CD4-positive, alpha-beta T cell (primary cell): Measurements from ENCODE around the gene CCSAP. TPM values are rescaled to one million over a fixed set of nuclear protein-coding genes. Genes with fewer than 3 reads are reported as not detected.

Experiments used
- ATAC-seq: fragments of 200-7000 bp; cut with Tn5 transposase; one replicate; pipeline ENCODE4 v1.10.0; 2022; ENCODE audit warnings: mild to moderate bottlenecking; ENCODE audit not compliant: poor library complexity
- CTCF ChIA-PET: fragments of 350-600 bp; sonication (Branson Sonifier 250); formaldehyde crosslinking; loops from one replicate; lab custom pipeline; 2021; ENCODE audit warnings: antibody characterized with exemption, inconsistent platforms; lab: Charles Lee
- POLR2A ChIA-PET: fragments of 350-600 bp; sonication (Branson Sonifier 250); formaldehyde crosslinking; loops from one replicate; lab custom pipeline; 2021; ENCODE audit warnings: antibody characterized with exemption, inconsistent platforms; lab: Charles Lee
- DNase-seq, 14 experiments: peaks; one replicate each; pipeline ENCODE4 v3.0.0-alpha.2; 2013 to 2020; ENCODE audit warnings: mixed read lengths in 2 of 14
- H3K27ac ChIP-seq, 2 donors: one replicate each; pipeline versions ENCODE4 v1.5.1 to v1.7.0; 2013; ENCODE audit warnings: low read length in 2 of 2, low read depth in 1 of 2, mild to moderate bottlenecking in 1 of 2
- H3K27me3 ChIP-seq, 2 experiments: 1 replicate in 1 of 2; 2 replicates in 1 of 2; pipeline versions ENCODE4 v1.6.1 to v1.7.0; 2013; ENCODE audit warnings: low read length in 2 of 2, control low read depth in 1 of 2, mild to moderate bottlenecking in 1 of 2, moderate library complexity in 1 of 2; ENCODE audit not compliant: insufficient read depth in 2 of 2, control insufficient read depth in 1 of 2
- H3K36me3 ChIP-seq: one replicate; pipeline ENCODE4 v1.6.1; 2013; ENCODE audit warnings: low read length, control low read depth; ENCODE audit not compliant: insufficient read depth
- H3K4me1 ChIP-seq: one replicate; pipeline ENCODE4 v1.6.1; 2013; ENCODE audit warnings: low read length, control low read depth; ENCODE audit not compliant: insufficient read depth
- H3K4me3 ChIP-seq: one replicate; pipeline ENCODE4 v1.5.1; 2013; ENCODE audit warnings: mild to moderate bottlenecking, low read length, moderate library complexity
- H3K9me3 ChIP-seq, 2 experiments: 1 replicate in 1 of 2; 2 replicates in 1 of 2; pipeline versions ENCODE4 v1.6.1 to v1.7.0; 2013; ENCODE audit warnings: low read length in 2 of 2, mild to moderate bottlenecking in 2 of 2, control low read depth in 1 of 2, moderate library complexity in 1 of 2; ENCODE audit not compliant: control insufficient read depth in 1 of 2, insufficient read depth in 1 of 2
- H3K27ac Mint-ChIP-seq: one replicate; pipeline ENCODE4 v1.8.0; 2020; ENCODE audit warnings: mixed read lengths
- H3K27me3 Mint-ChIP-seq: one replicate; pipeline ENCODE4 v1.8.0; 2021; ENCODE audit warnings: mixed read lengths
- H3K36me3 Mint-ChIP-seq: one replicate; pipeline ENCODE4 v1.8.0; 2021; ENCODE audit warnings: low read depth, mixed read lengths
- H3K4me1 Mint-ChIP-seq: one replicate; pipeline ENCODE4 v1.8.0; 2021; ENCODE audit warnings: low read depth, mixed read lengths
- H3K4me3 Mint-ChIP-seq: one replicate; pipeline ENCODE4 v1.8.0; 2020; ENCODE audit warnings: mild to moderate bottlenecking, mixed read lengths
- H3K9me3 Mint-ChIP-seq: one replicate; pipeline ENCODE4 v1.8.0; 2020; ENCODE audit warnings: mixed read lengths
- CTCF ChIP-seq: fragments of 200-600 bp; IDR thresholded peaks from one replicate; pipeline ENCODE4 v1.8.0; 2022; ENCODE audit warnings: antibody characterized with exemption, mild to moderate bottlenecking
- intact Hi-C, 2 experiments: fragments of 100-400 bp; cut with DNase I in 1 of 2; cut with micrococcal nuclease in 1 of 2; formaldehyde crosslinking; loops; one replicate each; pipeline versions ENCODE4 v1.15.1 to v1.9.0; 2023 to 2025; cut with DNase I, micrococcal nuclease
- total RNA-seq, 174 experiments: library from RNA in 2 of 174; stranded (reverse) in 2 of 174; gene quantifications; one replicate each; pipeline ENCODE4 v1.2.3 and lab custom pipeline; 2021 to 2026

Gene CCSAP
- total RNA-seq, 2 experiments from 2014 or later: 14.3 to 15.2 TPM

- intact Hi-C loops: no loop called here
- CTCF ChIA-PET: no interaction called here
These were observed 43.1 kb upstream of the CCSAP start for GRCh38 chr1:229385853-229386456.

GRCh38 chr1:229384822-229385221 lies 42.0 kb upstream of the CCSAP start:
- DNase-seq: no peak
- ChIA-PET POLR2A (no interaction called here), CTCF (no interaction called here)
- no peaks in the 10 kb centered on the region for H3K9me3 ChIP-seq
- H3K4me1 Mint-ChIP-seq: no peaks in the 10 kb centered on the region
- no peaks in the 10 kb centered on the region for H3K36me3 ChIP-seq
- intact Hi-C loops: no loop called here
- no peaks in the 10 kb centered on the region for H3K36me3 Mint-ChIP-seq
- no peak for TF ChIP-seq CTCF
- H3K27me3 Mint-ChIP-seq: peaks cover 12% of the 10 kb centered on the region
- H3K27ac Mint-ChIP-seq: no peak overlapping the region
- H3K27ac ChIP-seq: no peak overlapping the region
- no peak for ATAC-seq
- no peak overlapping the region for H3K4me3 ChIP-seq
- H3K9me3 Mint-ChIP-seq: no peaks in the 10 kb centered on the region
- no peaks in the 10 kb centered on the region for H3K27me3 ChIP-seq
- no peaks in the 10 kb centered on the region for H3K4me1 ChIP-seq
- no peak overlapping the region for H3K4me3 Mint-ChIP-seq

More at GRCh38 chr1:229385853-229386456, 43.1 kb upstream of the CCSAP start:
- no peaks in the 10 kb centered on the region for H3K36me3 ChIP-seq
- H3K27me3 Mint-ChIP-seq: peaks cover 16% of the 10 kb centered on the region
- no peaks in the 10 kb centered on the region for H3K4me1 Mint-ChIP-seq
- no peak overlapping the region for H3K4me3 ChIP-seq
- H3K27me3 ChIP-seq: no peaks in the 10 kb centered on the region
- peaks cover 0 to 3% of the 10 kb centered on the region in 2 experiments for H3K9me3 ChIP-seq
- no peak overlapping the region for H3K27ac Mint-ChIP-seq
- no peak overlapping the region for H3K27ac ChIP-seq
- TF ChIP-seq CTCF: no peak
- DNase-seq: no peak
- H3K9me3 Mint-ChIP-seq: no peaks in the 10 kb centered on the region
- no peaks in the 10 kb centered on the region for H3K4me1 ChIP-seq
- ATAC-seq: no peak
- no peaks in the 10 kb centered on the region for H3K36me3 Mint-ChIP-seq
- no peak overlapping the region for H3K4me3 Mint-ChIP-seq
- POLR2A ChIA-PET: no interaction called here

GRCh38 chr1:229383961-229384360 lies 41.1 kb upstream of the CCSAP start:
- intact Hi-C loops: no loop called here
- no peak for TF ChIP-seq CTCF
- H3K9me3 ChIP-seq: no peaks in the 10 kb centered on the region
- DNase-seq (no peak), ATAC-seq (no peak)
- ChIA-PET POLR2A (no interaction called here), CTCF (no interaction called here)
- no peaks in the 10 kb centered on the region for H3K36me3 ChIP-seq
- Mint-ChIP-seq H3K27me3 (peaks cover 6% of the 10 kb centered on the region), H3K4me3 (no peak overlapping the region), H3K36me3 (no peaks in the 10 kb centered on the region), H3K4me1 (no peaks in the 10 kb centered on the region), H3K9me3 (no peaks in the 10 kb centered on the region), H3K27ac (no peak overlapping the region)
- H3K4me3 ChIP-seq: no peak overlapping the region
- no peaks in the 10 kb centered on the region for H3K27me3 ChIP-seq
- H3K27ac ChIP-seq: no peak overlapping the region
- H3K4me1 ChIP-seq: no peaks in the 10 kb centered on the region
